Measurements from ENCODE around the gene SLC25A33.

SLC25A33 gene

DNA sequence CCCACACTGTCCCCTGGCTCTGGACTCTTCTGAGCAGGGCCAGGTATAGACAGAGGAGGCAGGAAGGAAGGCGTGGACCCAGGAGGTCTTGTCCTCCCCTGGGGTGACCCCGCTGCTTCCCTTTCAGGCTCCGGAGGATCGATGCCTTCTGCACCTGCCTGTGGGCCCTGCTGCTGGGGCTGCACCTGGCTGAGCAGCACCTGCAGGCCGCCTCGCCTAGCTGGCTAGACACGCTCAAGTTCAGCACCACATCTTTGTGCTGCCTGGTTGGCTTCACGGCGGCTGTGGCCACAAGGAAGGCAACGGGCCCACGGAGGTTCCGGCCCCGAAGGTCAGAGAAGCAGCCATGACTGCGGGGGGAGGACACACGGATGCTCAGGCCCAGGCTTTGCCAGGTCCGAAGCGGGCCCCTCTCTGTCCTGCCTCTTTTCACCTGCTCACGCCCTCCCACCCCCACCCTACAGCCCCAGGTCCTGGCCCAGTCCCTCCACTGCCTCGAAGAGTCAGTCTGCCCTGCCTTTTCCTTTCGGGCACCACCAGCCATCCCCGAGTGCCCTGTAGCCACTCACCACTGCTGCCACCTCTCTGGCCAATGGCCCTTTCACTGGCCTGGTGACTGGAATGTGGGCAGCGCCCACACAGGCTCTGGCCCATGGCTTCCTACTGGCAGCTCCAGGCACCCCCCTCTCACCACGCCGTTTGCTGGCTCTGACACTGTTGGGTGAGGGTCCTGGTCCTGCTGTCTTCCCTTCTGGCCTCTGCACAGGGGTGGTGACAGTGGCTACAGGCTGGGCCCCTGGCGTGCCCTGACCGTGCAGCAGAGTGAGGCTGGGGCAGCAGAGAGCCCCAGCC lies 62.9 kb downstream of the SLC25A33 start:
- no peak for DNase-seq (ENCODE audit: low read depth)

DNA sequence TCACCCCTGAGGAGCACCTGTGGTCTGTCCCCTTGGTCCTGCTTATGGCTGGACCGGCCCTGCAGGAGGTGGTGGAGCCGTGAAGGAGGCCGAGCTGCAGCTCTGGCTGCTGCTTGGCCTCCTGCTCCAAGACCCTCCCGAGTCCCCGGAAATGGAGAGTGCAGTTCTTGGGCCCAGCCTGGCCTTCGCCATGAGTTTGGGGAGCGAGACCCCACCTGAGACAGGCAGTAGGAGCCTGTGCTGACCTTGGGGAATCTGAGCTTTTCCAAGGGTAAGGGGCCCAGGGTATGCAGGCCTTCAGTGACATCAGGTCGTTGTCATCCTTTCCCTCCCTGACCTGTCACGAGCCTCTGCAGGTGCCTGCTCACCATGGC lies 63.5 kb downstream of the SLC25A33 start:
- no peak for DNase-seq (ENCODE audit: low read depth)

GRCh38 chr1:9603307-9603706 lies 64.0 kb downstream of the SLC25A33 start:
- DNase-seq (ENCODE audit: low read depth) = no peak

GRCh38 chr1:9603766-9604753 lies 64.8 kb downstream of the SLC25A33 start:
- DNase-seq (ENCODE audit: low read depth) = no peak

DNA sequence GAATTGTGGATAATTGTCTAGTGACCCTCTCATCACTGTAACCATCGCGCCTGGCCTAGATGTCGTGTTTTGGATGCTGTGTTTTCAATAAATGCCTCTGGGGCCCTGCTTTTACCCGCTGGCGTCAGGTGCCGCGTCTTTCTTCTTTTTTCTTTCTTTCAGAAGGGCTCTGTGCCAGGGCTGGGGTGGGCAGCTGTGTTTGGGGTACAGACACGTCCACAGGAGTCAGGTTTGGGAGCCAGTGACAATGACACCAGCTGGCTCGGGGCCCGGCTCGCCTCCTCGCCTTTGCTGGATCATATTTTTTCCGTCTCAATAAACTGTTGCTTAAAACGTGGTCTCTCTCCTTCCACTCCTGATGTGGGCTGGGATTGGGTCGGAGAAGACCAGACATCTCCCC lies 65.6 kb downstream of the SLC25A33 start:
- DNase-seq (ENCODE audit: low read depth) = no peak

DNA sequence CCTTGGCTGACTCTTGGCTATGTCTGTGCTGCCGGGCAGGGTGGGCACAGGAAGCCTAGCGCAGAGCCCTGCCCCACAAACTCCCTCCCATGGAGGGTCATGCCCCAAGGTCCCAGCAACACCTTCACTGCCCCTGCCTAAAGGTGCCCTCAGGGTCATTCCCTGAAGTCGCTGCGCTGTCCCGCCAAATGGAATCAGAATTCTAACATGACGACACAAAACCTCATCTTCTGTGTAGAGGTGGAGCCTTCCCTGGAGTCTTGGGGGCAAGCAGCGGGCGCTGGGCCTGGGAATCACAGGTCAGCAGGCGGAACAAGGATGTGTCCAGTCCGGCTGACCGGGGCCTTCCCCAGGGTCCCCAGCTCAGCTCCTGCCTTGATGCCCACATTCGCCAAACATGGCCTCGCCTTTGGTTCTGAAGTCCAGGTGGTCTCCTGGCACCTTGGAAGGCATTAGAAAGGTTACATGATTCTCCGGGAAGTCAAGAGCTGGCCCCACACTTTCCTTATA lies 66.7 kb downstream of the SLC25A33 start:
- no peak for DNase-seq (ENCODE audit: low read depth)

DNA sequence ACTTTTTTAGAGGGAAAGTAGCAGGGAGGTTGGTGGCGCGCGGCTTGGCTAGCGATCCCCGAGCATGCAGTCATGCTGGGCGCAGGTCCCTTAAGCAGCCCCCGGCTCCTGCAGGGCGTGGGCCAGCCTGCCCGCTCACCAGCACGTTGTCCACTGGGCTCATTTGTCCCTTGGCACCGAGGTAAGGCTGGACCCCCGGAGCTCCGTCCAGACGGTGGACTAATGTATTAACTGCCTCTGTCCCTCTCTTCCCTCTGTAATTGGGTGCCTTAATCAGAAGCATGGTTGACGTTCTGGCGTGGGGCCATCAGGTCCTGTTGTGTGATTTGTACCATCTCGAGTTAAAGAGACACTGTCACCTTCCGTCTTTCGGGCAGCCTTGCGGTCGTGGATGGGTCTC lies 67.2 kb downstream of the SLC25A33 start:
- DNase-seq (ENCODE audit: low read depth) = no peak

GRCh38 chr1:9606948-9607347 lies 67.7 kb downstream of the SLC25A33 start:
- DNase-seq (ENCODE audit: low read depth) = no peak

- no peak for DNase-seq (ENCODE audit: low read depth)
These were observed 68.1 kb downstream of the SLC25A33 start for GRCh38 chr1:9607352-9607751.

DNA sequence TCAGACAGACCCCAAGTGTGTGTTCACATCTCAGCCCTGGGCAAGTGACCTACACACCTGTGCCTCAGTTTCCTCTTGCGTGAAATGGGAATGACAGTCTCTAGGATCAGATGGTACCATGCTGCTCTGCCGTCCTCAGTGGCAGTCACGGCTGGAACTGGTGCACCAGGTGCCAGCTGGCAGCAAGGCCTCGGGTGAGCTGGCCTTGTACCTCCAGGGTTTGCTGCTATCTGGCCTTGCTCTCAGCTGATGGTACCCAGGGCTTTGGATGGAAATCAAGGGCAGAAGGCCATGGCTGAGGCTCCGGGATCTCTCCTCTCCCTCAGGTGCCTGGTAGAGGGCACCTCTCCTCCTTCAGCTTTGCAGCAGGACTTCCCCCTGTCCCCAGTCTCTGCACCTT lies 70.7 kb downstream of the SLC25A33 start:
- DNase-seq (ENCODE audit: low read depth) = no peak

- no peak for DNase-seq (ENCODE audit: low read depth)
These were observed 71.3 kb downstream of the SLC25A33 start for GRCh38 chr1:9610548-9610947.

DNA sequence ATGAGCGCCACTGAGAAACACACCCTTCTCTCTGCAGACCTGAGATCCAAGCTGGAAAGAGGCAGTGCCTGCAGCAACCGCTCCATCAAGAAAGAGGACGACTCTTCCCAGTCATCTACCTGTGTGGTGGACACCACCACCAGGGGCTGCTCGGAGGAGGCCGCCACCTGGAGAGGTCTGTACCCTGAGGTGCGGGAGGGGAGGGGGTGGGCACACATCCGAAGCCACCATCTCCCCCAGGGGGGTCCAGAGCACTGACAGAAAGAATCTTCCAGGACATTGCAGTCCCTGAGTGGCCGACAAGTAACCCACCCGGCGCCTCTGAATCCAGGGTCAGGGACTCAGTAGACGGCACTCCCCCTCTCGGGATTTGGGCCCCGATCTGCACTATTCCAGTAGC lies 72.5 kb downstream of the SLC25A33 start:
- no peak for DNase-seq (ENCODE audit: low read depth)

DNA sequence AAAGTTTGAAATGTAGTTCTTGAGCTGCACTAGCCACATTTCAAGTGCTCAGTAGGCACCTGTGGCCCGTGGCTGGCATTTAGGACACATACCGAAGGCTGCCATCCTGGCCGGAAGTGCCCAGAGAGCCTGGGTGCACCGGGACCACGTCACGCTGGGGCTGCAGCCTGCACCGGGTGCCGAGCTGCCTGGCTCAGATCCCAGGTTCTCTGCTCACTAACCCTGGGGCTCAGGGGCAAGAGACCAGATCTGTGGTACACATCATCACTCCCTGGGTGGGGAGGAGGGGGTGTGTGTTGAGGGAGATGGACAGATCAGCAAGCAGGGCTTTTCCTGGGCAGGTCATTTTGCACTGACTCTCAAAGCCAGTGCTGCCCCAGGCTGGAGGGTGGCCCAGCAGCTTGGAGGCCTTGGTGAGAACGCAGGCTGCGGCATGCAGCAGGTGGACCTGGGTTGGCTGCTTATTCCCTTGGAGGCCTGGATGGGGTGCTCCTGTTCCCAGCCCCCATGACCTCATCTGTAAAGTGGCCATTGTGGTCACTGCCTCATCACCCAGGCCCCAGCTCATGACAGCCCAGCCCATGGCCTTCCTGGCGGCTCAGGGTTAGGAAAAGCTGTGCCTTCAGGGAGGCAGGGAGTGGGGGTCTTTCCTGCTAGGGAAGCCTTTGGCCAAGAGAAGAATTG lies 73.0 kb downstream of the SLC25A33 start:
- no peak for DNase-seq (ENCODE audit: low read depth)

DNA sequence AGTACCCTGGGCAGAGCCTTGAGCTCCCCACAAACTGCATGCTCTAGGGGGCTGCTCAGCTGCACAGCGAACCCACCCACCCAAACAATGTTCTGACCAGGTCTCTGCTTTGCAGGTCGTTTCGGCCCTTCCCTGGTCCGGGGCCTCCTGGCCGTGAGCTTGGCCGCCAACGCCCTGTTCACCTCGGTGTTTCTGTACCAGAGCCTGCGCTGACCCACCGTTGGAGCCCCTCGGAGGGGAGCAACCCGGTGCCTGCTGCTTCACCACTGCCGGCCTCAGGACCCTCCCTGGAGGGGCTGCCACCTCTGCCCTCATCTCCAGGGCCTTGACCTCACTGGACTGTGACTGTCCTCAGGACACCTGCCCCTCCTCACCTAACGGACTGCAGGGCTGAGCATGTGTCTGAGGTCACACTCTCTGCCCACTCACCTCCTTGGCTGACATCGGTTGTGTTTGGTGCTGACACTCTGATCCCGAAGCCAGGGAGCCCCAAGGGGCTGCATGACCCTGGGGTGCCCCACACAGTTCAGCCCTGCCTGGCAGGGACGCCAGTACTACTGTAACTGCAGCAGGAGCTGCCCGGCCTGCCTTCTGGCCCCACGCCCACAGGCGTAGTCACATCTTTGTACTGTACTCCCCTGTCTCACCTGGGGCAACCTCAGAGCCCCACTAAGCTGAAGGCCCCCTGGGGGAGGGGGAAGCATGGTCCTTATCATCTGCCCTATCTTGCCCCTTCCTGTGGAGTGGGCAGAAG lies 73.8 kb downstream of the SLC25A33 start:
- DNase-seq (ENCODE audit: low read depth) = no peak

DNA sequence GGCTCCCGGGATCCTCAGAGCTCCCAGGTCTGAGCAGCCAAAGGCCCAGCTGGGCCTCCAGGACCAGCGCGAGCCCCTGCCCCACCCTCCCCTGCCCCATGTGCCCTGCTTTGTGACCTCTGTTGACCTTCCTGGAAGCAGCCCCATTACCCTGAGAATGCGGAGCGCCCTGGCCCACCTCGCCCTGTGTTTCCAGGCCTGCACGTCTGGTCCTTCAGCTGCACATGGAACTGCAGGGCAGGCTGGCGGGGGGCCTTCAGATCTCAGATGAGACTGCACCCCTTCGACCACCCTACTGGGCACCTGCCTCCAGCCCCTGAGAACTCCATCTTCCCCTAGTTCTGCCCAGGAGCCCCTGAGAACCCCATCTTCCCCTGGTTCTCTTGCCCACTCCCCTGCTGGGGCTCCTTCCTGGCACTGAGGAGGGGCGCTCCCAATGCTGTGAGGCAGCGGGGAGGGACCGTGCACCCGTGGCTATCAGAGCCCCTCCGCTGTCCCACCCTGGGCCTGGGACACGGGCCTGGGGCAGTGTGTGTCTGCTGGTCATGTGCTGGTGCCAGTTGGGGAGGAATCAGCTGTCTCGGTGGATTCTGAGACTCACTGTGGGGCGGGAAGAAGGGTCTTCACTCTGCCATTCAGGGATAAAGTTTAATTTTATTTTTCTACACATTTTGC lies 74.5 kb downstream of the SLC25A33 start:
- DNase-seq (ENCODE audit: low read depth) = no peak

- no peak for DNase-seq (ENCODE audit: low read depth)
These were observed 76.2 kb downstream of the SLC25A33 start for GRCh38 chr1:9615316-9616063.

GRCh38 chr1:9618909-9619679 lies 79.8 kb downstream of the SLC25A33 start:
- DNase-seq (ENCODE audit: low read depth) = no peak

GRCh38 chr1:9621032-9621431 lies 81.8 kb downstream of the SLC25A33 start:
- DNase-seq (ENCODE audit: low read depth) = no peak

- DNase-seq (ENCODE audit: low read depth) = no peak
These were observed 84.8 kb downstream of the SLC25A33 start for GRCh38 chr1:9624081-9624480.
